Measurements from ENCODE around the gene LCA5.
"Not testable (repeated sequence)": the region's sequence is repeated elsewhere in the genome, so short reads cannot be mapped to it uniquely, and the experiment has no call there.

LCA5 gene

GRCh38 chr6:79467716-79468115 lies 69.5 kb downstream of the LCA5 start:
- no peak for DNase-seq (ENCODE audit: low read depth in 2 of 2)

GRCh38 chr6:79466207-79466834 lies 70.9 kb downstream of the LCA5 start:
- DNase-seq (ENCODE audit: low read depth in 2 of 2), result no peak

- no peak for DNase-seq (ENCODE audit: low read depth in 2 of 2)
Observed at GRCh38 chr6:79465381-79465780, 71.8 kb downstream of the LCA5 start.

GRCh38 chr6:79463621-79464050 lies 73.6 kb downstream of the LCA5 start:
- no peak for DNase-seq (ENCODE audit: low read depth in 2 of 2)

- DNase-seq (ENCODE audit: low read depth in 2 of 2), result no peak
Observed at GRCh38 chr6:79461205-79461604, 76.0 kb downstream of the LCA5 start.

GRCh38 chr6:79455446-79455845 lies 81.8 kb downstream of the LCA5 start:
- no peak for DNase-seq (ENCODE audit: low read depth in 2 of 2)

GRCh38 chr6:79453558-79454042 lies 83.6 kb downstream of the LCA5 start:
- DNase-seq (ENCODE audit: low read depth in 2 of 2), result no peak

GRCh38 chr6:79450984-79451383 lies 86.2 kb downstream of the LCA5 start:
- DNase-seq (ENCODE audit: low read depth in 2 of 2), result no peak

- no peak for DNase-seq (ENCODE audit: low read depth in 2 of 2)
Observed at GRCh38 chr6:79446006-79446405, 91.2 kb downstream of the LCA5 start.

GRCh38 chr6:79443876-79444275 lies 93.4 kb downstream of the LCA5 start:
- DNase-seq (ENCODE audit: low read depth in 2 of 2), result not testable (repeated sequence)

GRCh38 chr6:79441192-79441591 lies 96.0 kb downstream of the LCA5 start:
- DNase-seq (ENCODE audit: low read depth in 2 of 2), result no peak

GRCh38 chr6:79440598-79440997 lies 96.6 kb downstream of the LCA5 start:
- no peak for DNase-seq (ENCODE audit: low read depth in 2 of 2)

- DNase-seq (ENCODE audit: low read depth in 2 of 2), result no peak
Observed at GRCh38 chr6:79438030-79438429, 99.2 kb downstream of the LCA5 start.

- DNase-seq (ENCODE audit: low read depth in 2 of 2), result no peak
Observed at GRCh38 chr6:79436241-79436640, 101.0 kb downstream of the LCA5 start.

GRCh38 chr6:79435746-79436145 lies 101.5 kb downstream of the LCA5 start:
- DNase-seq (ENCODE audit: low read depth in 2 of 2), result no peak

Data from activated CD8-positive, alpha-beta memory T cell treated with anti-CD3 and anti-CD28 coated beads for 4 hours (primary cell).